HepG2 (cell line): Measurements from ENCODE around the gene WWTR1. TPM values are rescaled to one million over a fixed set of nuclear protein-coding genes. Genes with fewer than 3 reads are reported as not detected.

Experiments
- FLYWCH1 ChIP-seq: sonication (generic); formaldehyde crosslinking; IDR thresholded peaks from 2 replicates; pipeline ENCODE4 v1.8.1; 2023; ENCODE audit warnings: mild to moderate bottlenecking, missing genetic modification reagents
- FOXA3 ChIP-seq: IDR thresholded peaks from 2 replicates; pipeline ENCODE4 v1.6.1; 2016; ENCODE audit warnings: missing genetic modification reagents, missing compliant biosample characterization
- FOXK1 ChIP-seq: sonication (generic); formaldehyde crosslinking; IDR thresholded peaks from 2 replicates; pipeline ENCODE4 v1.4.0; 2020; ENCODE audit warnings: low read depth, missing genetic modification reagents, borderline replicate concordance
- MEIS1 ChIP-seq: sonication (generic); formaldehyde crosslinking; IDR thresholded peaks from 2 replicates; pipeline ENCODE4 v1.9.0; 2021; ENCODE audit warnings: mild to moderate bottlenecking, missing genetic modification reagents, moderate library complexity, borderline replicate concordance
- MIER3 ChIP-seq: IDR thresholded peaks from 2 replicates; pipeline ENCODE4 v1.6.1; 2016; ENCODE audit warnings: missing compliant biosample characterization, borderline replicate concordance
- MIXL1 ChIP-seq: IDR thresholded peaks from 2 replicates; pipeline ENCODE4 v1.6.1; 2016
- MTF1 ChIP-seq: sonication (generic); formaldehyde crosslinking; IDR thresholded peaks from 2 replicates; pipeline ENCODE4 v1.5.0; 2020; ENCODE audit warnings: missing genetic modification reagents
- NFIB ChIP-seq: sonication (generic); formaldehyde crosslinking; IDR thresholded peaks from 2 replicates; pipeline ENCODE4 v1.9.0; 2021; ENCODE audit warnings: missing genetic modification reagents, mild to moderate bottlenecking, borderline replicate concordance
- NFKB2 ChIP-seq: sonication (generic); formaldehyde crosslinking; IDR thresholded peaks from 2 replicates; pipeline ENCODE4 v1.4.0; 2020; ENCODE audit warnings: missing genetic modification reagents, borderline replicate concordance
- SMAD9 ChIP-seq: sonication (generic); formaldehyde crosslinking; IDR thresholded peaks from 2 replicates; pipeline ENCODE4 v1.5.1; 2020; ENCODE audit warnings: mild to moderate bottlenecking, missing genetic modification reagents
- SMYD3 ChIP-seq: sonication (generic); formaldehyde crosslinking; IDR thresholded peaks from 2 replicates; pipeline ENCODE4 v1.8.1; 2023; ENCODE audit warnings: mild to moderate bottlenecking, missing genetic modification reagents
- TRIM24 ChIP-seq: sonication (generic); formaldehyde crosslinking; IDR thresholded peaks from 2 replicates; pipeline ENCODE4 v1.8.0; 2022; ENCODE audit warnings: mild to moderate bottlenecking, missing genetic modification reagents
- XBP1 ChIP-seq: sonication (generic); formaldehyde crosslinking; IDR thresholded peaks from 2 replicates; pipeline ENCODE4 v1.5.0; 2020; ENCODE audit warnings: missing genetic modification reagents
- ZNF101 ChIP-seq: sonication (generic); formaldehyde crosslinking; IDR thresholded peaks from 2 replicates; pipeline ENCODE4 v1.4.0; 2020; ENCODE audit warnings: mild to moderate bottlenecking, low read depth, missing genetic modification reagents, borderline replicate concordance
- ZNF232 ChIP-seq: sonication (generic); formaldehyde crosslinking; IDR thresholded peaks from 2 replicates; pipeline ENCODE4 v1.4.0; 2020; ENCODE audit warnings: missing genetic modification reagents, borderline replicate concordance
- ZNF343 ChIP-seq: sonication (generic); formaldehyde crosslinking; IDR thresholded peaks from 2 replicates; pipeline ENCODE4 v1.4.0; 2020; ENCODE audit warnings: mild to moderate bottlenecking, missing genetic modification reagents
- ZNF577 ChIP-seq: sonication (generic); formaldehyde crosslinking; IDR thresholded peaks from 2 replicates; pipeline ENCODE4 v1.4.0; 2020; ENCODE audit warnings: mild to moderate bottlenecking, low read depth, missing genetic modification reagents, borderline replicate concordance
- ZNF766 ChIP-seq: sonication (generic); formaldehyde crosslinking; IDR thresholded peaks from 2 replicates; pipeline ENCODE4 v1.5.0; 2020; ENCODE audit warnings: missing genetic modification reagents, borderline replicate concordance
- polyA plus RNA-seq, 8 experiments: library from polyadenylated mRNA; depleted of rRNA in 3 of 8; stranded (reverse) in 7 of 8; unstranded in 1 of 8; fragments of >200 nt; fragmentation: Illumina TruSeq in 4 of 8; extraction: Trizol in 4 of 8; gene quantifications; 2 replicates each; pipeline versions ENCODE4 v1.2.1 to v1.2.3, GENCODE V29; 2011 to 2016; ENCODE audit warnings: low read depth in 4 of 8, missing spikeins in 1 of 8, mixed read lengths in 1 of 8; ENCODE audit not compliant: insufficient read depth in 1 of 8
- total RNA-seq, 5 experiments: library from RNA; depleted of rRNA; stranded (reverse); fragments of >200 nt; fragmentation: Illumina TruSeq; extraction: Trizol; gene quantifications; 2 replicates each; pipeline ENCODE4 v1.2.3, GENCODE V29; 2016; ENCODE audit warnings: low read depth in 1 of 5
- TF ChIP-seq, protein P1 (sequence below): sonication (generic); formaldehyde crosslinking; conservative IDR thresholded peaks from 2 replicates; pipeline ENCODE4 v1.8.1; 2023; ENCODE audit warnings: missing genetic modification reagents
- TF ChIP-seq, protein P2 (sequence below): sonication (generic); formaldehyde crosslinking; conservative IDR thresholded peaks from 2 replicates; pipeline ENCODE4 v1.4.0; 2020; ENCODE audit warnings: missing genetic modification reagents
- TF ChIP-seq, protein P3 (sequence below): sonication (generic); formaldehyde crosslinking; conservative IDR thresholded peaks from 2 replicates; pipeline ENCODE4 v1.4.0; 2020; ENCODE audit warnings: mild to moderate bottlenecking, missing genetic modification reagents, moderate library complexity

The WWTR1 gene
- total and polyA plus RNA-seq, 2 of the 13 experiments (the other 11 are each of a cell fraction or from before 2014, with no cell fraction given) = 19.7 to 139 TPM

DNA sequence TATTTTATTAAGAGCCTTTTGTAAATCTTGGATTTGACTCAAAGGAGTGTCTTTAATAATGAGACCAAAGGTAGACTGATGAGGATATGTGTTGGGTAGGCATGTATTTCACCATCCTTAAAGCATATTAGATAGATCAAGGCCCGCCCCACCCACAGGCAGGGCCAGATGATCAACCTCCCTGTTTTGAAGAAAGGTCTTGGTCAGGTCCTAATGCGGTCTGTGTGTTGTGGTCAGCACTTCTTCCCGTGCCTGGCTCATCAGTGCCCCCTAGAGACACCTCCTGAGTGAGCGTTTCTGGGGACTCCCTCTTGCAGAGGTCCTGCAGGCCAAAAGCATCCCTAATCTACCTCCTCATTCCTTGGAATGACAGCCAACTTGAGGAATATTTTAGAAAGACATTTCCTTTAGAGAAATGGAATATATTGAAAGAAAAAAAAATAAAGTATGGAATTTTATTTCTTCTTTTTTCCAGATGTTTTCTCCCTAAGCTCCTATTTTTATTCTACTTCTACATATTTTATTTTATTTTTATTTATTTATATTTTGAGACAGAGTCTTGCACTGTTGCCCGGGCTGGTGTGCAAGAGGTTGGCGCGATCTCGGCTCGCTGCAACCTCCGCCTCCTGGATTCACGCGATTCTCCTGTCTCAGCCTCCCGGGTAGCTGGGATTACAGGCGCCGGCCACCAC, 177.4 kb downstream of the WWTR1 start (continued):
- TF ChIP-seq ZNF577 (CRISPR knock-in tag) (no peak), ZNF101 (no peak), SMAD9 (CRISPR knock-in tag) (no peak), MEIS1 (CRISPR knock-in tag) (0 out of 2 replicates have a peak, but pooled peaks have one; percentile 37), FOXA3 (peak; percentile 49; the same call in 1 of the 2 replicates), SMYD3 (CRISPR knock-in tag) (no peak), MTF1 (CRISPR knock-in tag) (no peak), ZNF766 (CRISPR knock-in tag) (no peak), MIXL1 (peak; percentile 64; the same call in 1 of the 2 replicates), FOXK1 (peak; percentile 45; the same call in 1 of the 2 replicates), NFKB2 (CRISPR knock-in tag) (no peak), NFIB (CRISPR knock-in tag) (no peak), MIER3 (peak; percentile 71; the same call in 1 of the 2 replicates), FLYWCH1 (CRISPR knock-in tag) (no peak), ZNF343 (CRISPR knock-in tag) (no peak), ZNF232 (CRISPR knock-in tag) (no peak), TRIM24 (CRISPR knock-in tag) (no peak), XBP1 (CRISPR knock-in tag) (no peak)
- TF ChIP-seq, protein P1, sequence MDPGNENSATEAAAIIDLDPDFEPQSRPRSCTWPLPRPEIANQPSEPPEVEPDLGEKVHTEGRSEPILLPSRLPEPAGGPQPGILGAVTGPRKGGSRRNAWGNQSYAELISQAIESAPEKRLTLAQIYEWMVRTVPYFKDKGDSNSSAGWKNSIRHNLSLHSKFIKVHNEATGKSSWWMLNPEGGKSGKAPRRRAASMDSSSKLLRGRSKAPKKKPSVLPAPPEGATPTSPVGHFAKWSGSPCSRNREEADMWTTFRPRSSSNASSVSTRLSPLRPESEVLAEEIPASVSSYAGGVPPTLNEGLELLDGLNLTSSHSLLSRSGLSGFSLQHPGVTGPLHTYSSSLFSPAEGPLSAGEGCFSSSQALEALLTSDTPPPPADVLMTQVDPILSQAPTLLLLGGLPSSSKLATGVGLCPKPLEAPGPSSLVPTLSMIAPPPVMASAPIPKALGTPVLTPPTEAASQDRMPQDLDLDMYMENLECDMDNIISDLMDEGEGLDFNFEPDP (CRISPR knock-in tag) = no peak
- TF ChIP-seq, protein P2, sequence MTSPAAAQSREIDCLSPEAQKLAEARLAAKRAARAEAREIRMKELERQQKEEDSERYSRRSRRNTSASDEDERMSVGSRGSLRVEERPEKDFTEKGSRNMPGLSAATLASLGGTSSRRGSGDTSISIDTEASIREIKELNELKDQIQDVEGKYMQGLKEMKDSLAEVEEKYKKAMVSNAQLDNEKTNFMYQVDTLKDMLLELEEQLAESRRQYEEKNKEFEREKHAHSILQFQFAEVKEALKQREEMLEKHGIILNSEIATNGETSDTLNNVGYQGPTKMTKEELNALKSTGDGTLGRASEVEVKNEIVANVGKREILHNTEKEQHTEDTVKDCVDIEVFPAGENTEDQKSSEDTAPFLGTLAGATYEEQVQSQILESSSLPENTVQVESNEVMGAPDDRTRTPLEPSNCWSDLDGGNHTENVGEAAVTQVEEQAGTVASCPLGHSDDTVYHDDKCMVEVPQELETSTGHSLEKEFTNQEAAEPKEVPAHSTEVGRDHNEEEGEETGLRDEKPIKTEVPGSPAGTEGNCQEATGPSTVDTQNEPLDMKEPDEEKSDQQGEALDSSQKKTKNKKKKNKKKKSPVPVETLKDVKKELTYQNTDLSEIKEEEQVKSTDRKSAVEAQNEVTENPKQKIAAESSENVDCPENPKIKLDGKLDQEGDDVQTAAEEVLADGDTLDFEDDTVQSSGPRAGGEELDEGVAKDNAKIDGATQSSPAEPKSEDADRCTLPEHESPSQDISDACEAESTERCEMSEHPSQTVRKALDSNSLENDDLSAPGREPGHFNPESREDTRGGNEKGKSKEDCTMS (CRISPR knock-in tag) = no peak
- TF ChIP-seq, protein P3, sequence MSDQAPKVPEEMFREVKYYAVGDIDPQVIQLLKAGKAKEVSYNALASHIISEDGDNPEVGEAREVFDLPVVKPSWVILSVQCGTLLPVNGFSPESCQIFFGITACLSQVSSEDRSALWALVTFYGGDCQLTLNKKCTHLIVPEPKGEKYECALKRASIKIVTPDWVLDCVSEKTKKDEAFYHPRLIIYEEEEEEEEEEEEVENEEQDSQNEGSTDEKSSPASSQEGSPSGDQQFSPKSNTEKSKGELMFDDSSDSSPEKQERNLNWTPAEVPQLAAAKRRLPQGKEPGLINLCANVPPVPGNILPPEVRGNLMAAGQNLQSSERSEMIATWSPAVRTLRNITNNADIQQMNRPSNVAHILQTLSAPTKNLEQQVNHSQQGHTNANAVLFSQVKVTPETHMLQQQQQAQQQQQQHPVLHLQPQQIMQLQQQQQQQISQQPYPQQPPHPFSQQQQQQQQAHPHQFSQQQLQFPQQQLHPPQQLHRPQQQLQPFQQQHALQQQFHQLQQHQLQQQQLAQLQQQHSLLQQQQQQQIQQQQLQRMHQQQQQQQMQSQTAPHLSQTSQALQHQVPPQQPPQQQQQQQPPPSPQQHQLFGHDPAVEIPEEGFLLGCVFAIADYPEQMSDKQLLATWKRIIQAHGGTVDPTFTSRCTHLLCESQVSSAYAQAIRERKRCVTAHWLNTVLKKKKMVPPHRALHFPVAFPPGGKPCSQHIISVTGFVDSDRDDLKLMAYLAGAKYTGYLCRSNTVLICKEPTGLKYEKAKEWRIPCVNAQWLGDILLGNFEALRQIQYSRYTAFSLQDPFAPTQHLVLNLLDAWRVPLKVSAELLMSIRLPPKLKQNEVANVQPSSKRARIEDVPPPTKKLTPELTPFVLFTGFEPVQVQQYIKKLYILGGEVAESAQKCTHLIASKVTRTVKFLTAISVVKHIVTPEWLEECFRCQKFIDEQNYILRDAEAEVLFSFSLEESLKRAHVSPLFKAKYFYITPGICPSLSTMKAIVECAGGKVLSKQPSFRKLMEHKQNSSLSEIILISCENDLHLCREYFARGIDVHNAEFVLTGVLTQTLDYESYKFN (CRISPR knock-in tag) = peak; percentile 37; the same call in 1 of the 2 replicates
